Endothelial cell (in vitro differentiated cells): ENCODE results near the gene ATG7. TPM values are rescaled to one million over a fixed set of nuclear protein-coding genes. Genes with fewer than 3 reads are reported as not detected.

Experiments
- DNase-seq: peaks from one replicate; pipeline ENCODE4 v3.0.0; 2021; ENCODE audit warnings: low spot score
- H3K27ac Mint-ChIP-seq: one replicate; pipeline ENCODE4 v1.8.0; 2021; ENCODE audit warnings: mixed read lengths, inconsistent platforms; ENCODE audit not compliant: unreplicated experiment
- H3K27me3 Mint-ChIP-seq: one replicate; pipeline ENCODE4 v1.8.0; 2021; ENCODE audit warnings: mild to moderate bottlenecking, moderate library complexity, mixed read lengths, inconsistent platforms; ENCODE audit not compliant: unreplicated experiment
- H3K36me3 Mint-ChIP-seq: one replicate; pipeline ENCODE4 v1.8.0; 2021; ENCODE audit warnings: mild to moderate bottlenecking, low read depth, mixed read lengths, inconsistent platforms; ENCODE audit not compliant: unreplicated experiment
- H3K4me1 Mint-ChIP-seq: one replicate; pipeline ENCODE4 v1.8.0; 2021; ENCODE audit warnings: mild to moderate bottlenecking, mixed read lengths, inconsistent platforms; ENCODE audit not compliant: unreplicated experiment
- H3K4me3 Mint-ChIP-seq: one replicate; pipeline ENCODE4 v1.8.0; 2021; ENCODE audit warnings: mild to moderate bottlenecking, mixed read lengths, inconsistent platforms; ENCODE audit not compliant: unreplicated experiment
- H3K9me3 Mint-ChIP-seq: one replicate; pipeline ENCODE4 v1.8.0; 2021; ENCODE audit warnings: mixed read lengths, inconsistent platforms; ENCODE audit not compliant: unreplicated experiment
- total RNA-seq: library from RNA; stranded (reverse); fragmentation: NEBNext Ultra II Directional; extraction: Animal tissue kit (Norgen Biotek cat#: 25700); gene quantifications from one replicate; pipeline ENCODE4 v1.2.1, GENCODE V29; 2021; ENCODE audit not compliant: unreplicated experiment
- TF ChIP-seq, protein P1 (sequence below): fragments of 200-600 bp; sonication (generic); IDR thresholded peaks from one replicate; pipeline ENCODE4 v1.5.0; 2021; ENCODE audit warnings: antibody characterized with exemption; ENCODE audit not compliant: unreplicated experiment

Gene ATG7
- total RNA-seq, 1 donor from 2014 or later, result 30.6 TPM

GRCh38 chr3:11245276-11245675 lies 26.9 kb upstream of the ATG7 start:
- Mint-ChIP-seq H3K9me3 (no peaks in the 10 kb centered on the region), H3K4me3 (no peak overlapping the region), H3K27me3 (no peaks in the 10 kb centered on the region), H3K36me3 (no peaks in the 10 kb centered on the region), H3K4me1 (no peaks in the 10 kb centered on the region), H3K27ac (no peak overlapping the region)
- DNase-seq, result no peak
- TF ChIP-seq, protein P1, sequence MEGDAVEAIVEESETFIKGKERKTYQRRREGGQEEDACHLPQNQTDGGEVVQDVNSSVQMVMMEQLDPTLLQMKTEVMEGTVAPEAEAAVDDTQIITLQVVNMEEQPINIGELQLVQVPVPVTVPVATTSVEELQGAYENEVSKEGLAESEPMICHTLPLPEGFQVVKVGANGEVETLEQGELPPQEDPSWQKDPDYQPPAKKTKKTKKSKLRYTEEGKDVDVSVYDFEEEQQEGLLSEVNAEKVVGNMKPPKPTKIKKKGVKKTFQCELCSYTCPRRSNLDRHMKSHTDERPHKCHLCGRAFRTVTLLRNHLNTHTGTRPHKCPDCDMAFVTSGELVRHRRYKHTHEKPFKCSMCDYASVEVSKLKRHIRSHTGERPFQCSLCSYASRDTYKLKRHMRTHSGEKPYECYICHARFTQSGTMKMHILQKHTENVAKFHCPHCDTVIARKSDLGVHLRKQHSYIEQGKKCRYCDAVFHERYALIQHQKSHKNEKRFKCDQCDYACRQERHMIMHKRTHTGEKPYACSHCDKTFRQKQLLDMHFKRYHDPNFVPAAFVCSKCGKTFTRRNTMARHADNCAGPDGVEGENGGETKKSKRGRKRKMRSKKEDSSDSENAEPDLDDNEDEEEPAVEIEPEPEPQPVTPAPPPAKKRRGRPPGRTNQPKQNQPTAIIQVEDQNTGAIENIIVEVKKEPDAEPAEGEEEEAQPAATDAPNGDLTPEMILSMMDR, result no peak

- Mint-ChIP-seq H3K9me3 (no peaks in the 10 kb centered on the region), H3K36me3 (no peaks in the 10 kb centered on the region), H3K4me1 (peaks cover 3% of the 10 kb centered on the region), H3K4me3 (no peak overlapping the region), H3K27ac (no peak overlapping the region), H3K27me3 (no peaks in the 10 kb centered on the region)
- TF ChIP-seq, protein P1, result no peak
- no peak for DNase-seq
These were observed 26.2 kb upstream of the ATG7 start for GRCh38 chr3:11245827-11246662.

- Mint-ChIP-seq H3K4me1 (peaks cover 3% of the 10 kb centered on the region), H3K9me3 (no peaks in the 10 kb centered on the region), H3K27ac (no peak overlapping the region), H3K36me3 (no peaks in the 10 kb centered on the region), H3K4me3 (no peak overlapping the region), H3K27me3 (no peaks in the 10 kb centered on the region)
- TF ChIP-seq, protein P1, result no peak
- no peak for DNase-seq
These were observed 25.6 kb upstream of the ATG7 start for GRCh38 chr3:11246663-11246970.

- H3K36me3 Mint-ChIP-seq, result no peaks in the 10 kb centered on the region
- H3K4me3 Mint-ChIP-seq, result no peak overlapping the region
- DNase-seq, result no peak
- TF ChIP-seq, protein P1, result no peak
- no peaks in the 10 kb centered on the region for H3K9me3 Mint-ChIP-seq
- H3K27ac Mint-ChIP-seq, result no peak overlapping the region
- H3K27me3 Mint-ChIP-seq, result no peaks in the 10 kb centered on the region
- H3K4me1 Mint-ChIP-seq, result peaks cover 3% of the 10 kb centered on the region
These were observed 24.8 kb upstream of the ATG7 start for GRCh38 chr3:11247362-11247761.

DNA sequence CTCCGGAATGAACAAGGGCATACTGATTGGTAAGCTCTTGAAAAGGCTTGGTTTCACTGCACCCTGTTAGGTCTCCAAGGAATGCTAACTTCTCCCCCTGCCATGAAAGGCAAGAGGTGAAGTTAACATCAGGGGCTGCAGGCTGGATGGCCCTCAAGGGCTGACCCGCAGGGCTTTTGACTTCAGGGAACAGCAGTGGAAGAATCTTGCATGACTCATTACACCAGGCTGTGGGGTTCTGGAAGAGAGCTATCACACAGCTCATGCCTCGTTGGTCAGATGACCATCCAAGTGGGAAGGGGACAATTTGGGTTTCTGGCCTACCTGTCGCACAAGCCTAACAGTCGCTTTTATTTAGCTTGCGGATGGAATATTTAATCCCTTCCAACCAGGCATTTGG lies 23.6 kb upstream of the ATG7 start:
- Mint-ChIP-seq H3K27ac (no peak overlapping the region), H3K36me3 (no peaks in the 10 kb centered on the region), H3K4me1 (peaks cover 3% of the 10 kb centered on the region), H3K27me3 (no peaks in the 10 kb centered on the region), H3K9me3 (no peaks in the 10 kb centered on the region), H3K4me3 (no peak overlapping the region)
- no peak for DNase-seq
- TF ChIP-seq, protein P1, result no peak
